ENCODE measurements around the gene RAB11A. TPM values are rescaled to one million over a fixed set of nuclear protein-coding genes. Genes with fewer than 3 reads are reported as not detected.

The RAB11A gene
- total RNA-seq, 3 donors from 2014 or later, result 108 to 156 (median 147) TPM

GRCh38 chr15:65939901-65940617, 70.8 kb downstream of the RAB11A start:
- Histone ChIP-seq H3K4me3 (no peak overlapping the region), H3K27me3 (no peaks in the 10 kb centered on the region), H3K27ac (no peak overlapping the region), H3K9me3 (no peaks in the 10 kb centered on the region), H3K4me1 (no peaks in the 10 kb centered on the region), H3K36me3 (no peaks in the 10 kb centered on the region)
- DNase-seq (ENCODE audit: low spot score in 2 of 2), result no peak
- intact Hi-C loops (cut with DNase I; ENCODE audit: low total_unique reads), result no loop called here
- TF ChIP-seq POLR2A (IDR thresholded peaks at IDR 0.05) (no peak), POLR2AphosphoS5 (IDR thresholded peaks at IDR 0.05) (no peak), CTCF (IDR thresholded peaks at IDR 0.05) (no peak)

GRCh38 chr15:65940618-65940909, 71.3 kb downstream of the RAB11A start:
- H3K27ac ChIP-seq, result no peak overlapping the region
- H3K4me1 ChIP-seq, result no peaks in the 10 kb centered on the region
- no peaks in the 10 kb centered on the region for H3K9me3 ChIP-seq
- DNase-seq (ENCODE audit: low spot score in 2 of 2), result no peak
- H3K4me3 ChIP-seq, result no peak overlapping the region
- intact Hi-C loops (cut with DNase I; ENCODE audit: low total_unique reads), result no loop called here
- H3K27me3 ChIP-seq, result no peaks in the 10 kb centered on the region
- TF ChIP-seq CTCF (IDR thresholded peaks at IDR 0.05), result no peak
- TF ChIP-seq POLR2A (IDR thresholded peaks at IDR 0.05), result no peak
- TF ChIP-seq POLR2AphosphoS5 (IDR thresholded peaks at IDR 0.05), result no peak
- no peaks in the 10 kb centered on the region for H3K36me3 ChIP-seq

Other genes with a start within 250 kb of the RAB11A start
- 10 to 100 TPM in 2 of 3 donors, 1 to 10 TPM in 1; 9.5 to 12.3 (median 10.7) TPM for gene SLC24A1, start 247.6 kb upstream of the RAB11A start, total RNA-seq
- 10 to 100 TPM; 25.3 to 59.0 (median 48.2) TPM for gene DENND4A, start 77.2 kb upstream of the RAB11A start, total RNA-seq